ENCODE data around the gene AVPR1A. TPM values are rescaled to one million over a fixed set of nuclear protein-coding genes. Genes with fewer than 3 reads are reported as not detected.
"Not testable (repeated sequence)": the region's sequence is repeated elsewhere in the genome, so short reads cannot be mapped to it uniquely, and the experiment has no call there.

Gene AVPR1A
- not detected in 2 replicates for total RNA-seq (2022)
- Bru-seq, nascent RNA = not detected
- not detected for BruChase-seq, experiment 1, labeled RNA remaining after a 6-hour chase
- BruChase-seq, experiment 2, labeled RNA remaining after a 2-hour chase = not detected
- long read RNA-seq = 0 reads

- TF ChIP-seq, protein P1, sequence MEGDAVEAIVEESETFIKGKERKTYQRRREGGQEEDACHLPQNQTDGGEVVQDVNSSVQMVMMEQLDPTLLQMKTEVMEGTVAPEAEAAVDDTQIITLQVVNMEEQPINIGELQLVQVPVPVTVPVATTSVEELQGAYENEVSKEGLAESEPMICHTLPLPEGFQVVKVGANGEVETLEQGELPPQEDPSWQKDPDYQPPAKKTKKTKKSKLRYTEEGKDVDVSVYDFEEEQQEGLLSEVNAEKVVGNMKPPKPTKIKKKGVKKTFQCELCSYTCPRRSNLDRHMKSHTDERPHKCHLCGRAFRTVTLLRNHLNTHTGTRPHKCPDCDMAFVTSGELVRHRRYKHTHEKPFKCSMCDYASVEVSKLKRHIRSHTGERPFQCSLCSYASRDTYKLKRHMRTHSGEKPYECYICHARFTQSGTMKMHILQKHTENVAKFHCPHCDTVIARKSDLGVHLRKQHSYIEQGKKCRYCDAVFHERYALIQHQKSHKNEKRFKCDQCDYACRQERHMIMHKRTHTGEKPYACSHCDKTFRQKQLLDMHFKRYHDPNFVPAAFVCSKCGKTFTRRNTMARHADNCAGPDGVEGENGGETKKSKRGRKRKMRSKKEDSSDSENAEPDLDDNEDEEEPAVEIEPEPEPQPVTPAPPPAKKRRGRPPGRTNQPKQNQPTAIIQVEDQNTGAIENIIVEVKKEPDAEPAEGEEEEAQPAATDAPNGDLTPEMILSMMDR (IDR thresholded peaks at IDR 0.05; ENCODE audit: unreplicated experiment) = no peak
- DNase-seq (ENCODE audit: unreplicated experiment) = no peak
- H3K27ac Mint-ChIP-seq (ENCODE audit: low read depth, unreplicated experiment) = no peak within 1 kb of the TSS
- intact Hi-C loops (cut with micrococcal nuclease) = loop anchor here (5.0 kb wide), 1 partner anchor 301 kb away; no protein-coding TSS in a partner anchor
- ChIA-PET POLR2A (interaction anchor here (0.6 to 1.7 kb wide), 3 partner anchors 14 to 71 kb away, joined by 3 to 5 read pairs (median 3); no protein-coding TSS in a partner anchor), CTCF (interaction anchor here (0.5 to 3.1 kb wide), 35 partner anchors 7 to 1052 kb away, joined by 3 to 25 read pairs (median 4); no protein-coding TSS in a partner anchor)
- BruUV-seq (replicated peaks) = no TSS peak
- H3K4me1 Mint-ChIP-seq (ENCODE audit: insufficient read depth, unreplicated experiment) = peaks cover 12% of the 10 kb centered on the region
- no peaks in the 10 kb centered on the region for H3K36me3 Mint-ChIP-seq (ENCODE audit: insufficient read depth, unreplicated experiment)
- peaks cover 98% of the 10 kb centered on the region for H3K27me3 Mint-ChIP-seq (ENCODE audit: insufficient read depth, unreplicated experiment)
- no peaks in the 10 kb centered on the region for H3K9me3 Mint-ChIP-seq (ENCODE audit: unreplicated experiment)
- H3K4me3 Mint-ChIP-seq (ENCODE audit: unreplicated experiment) = peak within 1 kb of the TSS; percentile 6
Measured at GRCh38 chr12:63150713-63151622, at the start of gene AVPR1A. Gene AVPR1A (minus strand): TSS chr12:63151201. CDS start chr12:63150836, 365 bp downstream.

GRCh38 chr12:63196168-63196567 lies 45.2 kb upstream of the AVPR1A start:
- DNase-seq (ENCODE audit: unreplicated experiment) = no peak
- H3K27me3 Mint-ChIP-seq (ENCODE audit: insufficient read depth, unreplicated experiment) = peaks cover 87% of the 10 kb centered on the region
- no peaks in the 10 kb centered on the region for H3K36me3 Mint-ChIP-seq (ENCODE audit: insufficient read depth, unreplicated experiment)
- H3K4me1 Mint-ChIP-seq (ENCODE audit: insufficient read depth, unreplicated experiment) = no peaks in the 10 kb centered on the region
- CTCF ChIA-PET = no interaction called here
- no peak overlapping the region for H3K27ac Mint-ChIP-seq (ENCODE audit: low read depth, unreplicated experiment)
- intact Hi-C loops (cut with micrococcal nuclease) = no loop called here
- H3K9me3 Mint-ChIP-seq (ENCODE audit: unreplicated experiment) = no peaks in the 10 kb centered on the region
- POLR2A ChIA-PET = no interaction called here
- BruUV-seq (replicated peaks) = no TSS peak
- H3K4me3 Mint-ChIP-seq (ENCODE audit: unreplicated experiment) = no peak overlapping the region
- TF ChIP-seq, protein P1 (IDR thresholded peaks at IDR 0.05; ENCODE audit: unreplicated experiment) = no peak

GRCh38 chr12:63179224-63179623 lies 28.2 kb upstream of the AVPR1A start:
- H3K27me3 Mint-ChIP-seq (ENCODE audit: insufficient read depth, unreplicated experiment) = peaks cover 25% of the 10 kb centered on the region
- H3K36me3 Mint-ChIP-seq (ENCODE audit: insufficient read depth, unreplicated experiment) = no peaks in the 10 kb centered on the region
- BruUV-seq (replicated peaks) = no TSS peak
- no peak overlapping the region for H3K27ac Mint-ChIP-seq (ENCODE audit: low read depth, unreplicated experiment)
- peaks cover 24% of the 10 kb centered on the region for H3K9me3 Mint-ChIP-seq (ENCODE audit: unreplicated experiment)
- no peak for DNase-seq (ENCODE audit: unreplicated experiment)
- TF ChIP-seq, protein P1 (IDR thresholded peaks at IDR 0.05; ENCODE audit: unreplicated experiment) = no peak
- POLR2A ChIA-PET = no interaction called here
- no peak overlapping the region for H3K4me3 Mint-ChIP-seq (ENCODE audit: unreplicated experiment)
- CTCF ChIA-PET = no interaction called here
- intact Hi-C loops (cut with micrococcal nuclease) = no loop called here
- H3K4me1 Mint-ChIP-seq (ENCODE audit: insufficient read depth, unreplicated experiment) = no peaks in the 10 kb centered on the region

- POLR2A ChIA-PET = no interaction called here
- CTCF ChIA-PET = interaction anchor here (0.5 to 1.7 kb wide), 5 partner anchors 10 to 106 kb away, joined by 3 to 4 read pairs (median 3); partner anchors contain the start of gene AVPR1A
- DNase-seq (ENCODE audit: unreplicated experiment) = no peak
- H3K4me3 Mint-ChIP-seq (ENCODE audit: unreplicated experiment) = no peak overlapping the region
- H3K9me3 Mint-ChIP-seq (ENCODE audit: unreplicated experiment) = peaks cover 6% of the 10 kb centered on the region
- no peaks in the 10 kb centered on the region for H3K4me1 Mint-ChIP-seq (ENCODE audit: insufficient read depth, unreplicated experiment)
- no TSS peak for BruUV-seq (replicated peaks)
- no peak overlapping the region for H3K27ac Mint-ChIP-seq (ENCODE audit: low read depth, unreplicated experiment)
- TF ChIP-seq, protein P1 (IDR thresholded peaks at IDR 0.05; ENCODE audit: unreplicated experiment) = no peak
- peaks cover 74% of the 10 kb centered on the region for H3K27me3 Mint-ChIP-seq (ENCODE audit: insufficient read depth, unreplicated experiment)
- intact Hi-C loops (cut with micrococcal nuclease) = no loop called here
- H3K36me3 Mint-ChIP-seq (ENCODE audit: insufficient read depth, unreplicated experiment) = peaks cover 4% of the 10 kb centered on the region
Measured at GRCh38 chr12:63170321-63170720, 19.3 kb upstream of the AVPR1A start.

DNA sequence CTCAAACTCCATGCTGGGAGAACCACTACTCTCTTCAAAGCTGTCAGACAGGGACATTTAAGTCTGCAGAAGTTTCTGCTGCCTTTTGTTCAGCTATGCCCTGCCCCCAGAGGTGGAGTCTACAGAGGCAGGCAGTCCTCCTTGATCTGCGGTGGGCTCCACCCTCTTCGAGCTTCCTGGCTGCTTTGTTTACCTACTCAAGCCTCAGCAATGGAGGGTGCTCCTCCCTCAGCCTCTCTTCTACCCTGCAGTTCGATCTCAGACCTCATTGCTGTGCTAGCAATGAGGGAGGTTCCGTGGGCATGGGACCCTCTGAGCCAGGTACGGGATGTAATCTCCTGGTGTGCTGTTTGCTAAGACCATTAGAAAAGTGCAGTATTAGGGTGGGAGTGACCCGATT lies 16.7 kb upstream of the AVPR1A start:
- H3K27ac Mint-ChIP-seq (ENCODE audit: low read depth, unreplicated experiment); H3K36me3 Mint-ChIP-seq (ENCODE audit: insufficient read depth, unreplicated experiment); H3K4me1 Mint-ChIP-seq (ENCODE audit: insufficient read depth, unreplicated experiment); DNase-seq (ENCODE audit: unreplicated experiment); H3K4me3 Mint-ChIP-seq (ENCODE audit: unreplicated experiment); H3K9me3 Mint-ChIP-seq (ENCODE audit: unreplicated experiment); BruUV-seq (replicated peaks); intact Hi-C loops (cut with micrococcal nuclease): not testable (repeated sequence)
- ChIA-PET CTCF (interaction anchor here (0.5 kb wide), 1 partner anchor 843 kb away, joined by 4 read pairs; no protein-coding TSS in a partner anchor), POLR2A (interaction anchor here (1.2 kb wide), 1 partner anchor 15 kb away, joined by 3 read pairs; no protein-coding TSS in a partner anchor)
- peaks cover 96% of the 10 kb centered on the region for H3K27me3 Mint-ChIP-seq (ENCODE audit: insufficient read depth, unreplicated experiment)

All from MCF 10A (cell line).